Gastrocnemius medialis (tissue), 4 donors: ENCODE data around the gene PTPRM.

Source experiments
- POLR2A ChIP-seq, 2 donors: fragments of 450-650 bp; IDR thresholded peaks; one replicate each; pipeline ENCODE4 v1.6.1; 2017; ENCODE audit warnings: antibody characterized with exemption in 2 of 2, mild to moderate bottlenecking in 2 of 2, moderate library complexity in 2 of 2
- TF ChIP-seq, protein P1 (sequence below), 5 experiments: fragments of 450-650 bp in 3 of 5; fragments of 200-600 bp in 2 of 5; sonication (generic) in 2 of 5; IDR thresholded peaks in 4 of 5; conservative IDR thresholded peaks in 1 of 5; 1 replicate in 4 of 5; 2 replicates in 1 of 5; pipeline ENCODE4 v1.5.1; 2016 to 2019; ENCODE audit warnings: antibody characterized with exemption in 5 of 5, mild to moderate bottlenecking in 3 of 5, moderate library complexity in 3 of 5

- TF ChIP-seq, protein P1, sequence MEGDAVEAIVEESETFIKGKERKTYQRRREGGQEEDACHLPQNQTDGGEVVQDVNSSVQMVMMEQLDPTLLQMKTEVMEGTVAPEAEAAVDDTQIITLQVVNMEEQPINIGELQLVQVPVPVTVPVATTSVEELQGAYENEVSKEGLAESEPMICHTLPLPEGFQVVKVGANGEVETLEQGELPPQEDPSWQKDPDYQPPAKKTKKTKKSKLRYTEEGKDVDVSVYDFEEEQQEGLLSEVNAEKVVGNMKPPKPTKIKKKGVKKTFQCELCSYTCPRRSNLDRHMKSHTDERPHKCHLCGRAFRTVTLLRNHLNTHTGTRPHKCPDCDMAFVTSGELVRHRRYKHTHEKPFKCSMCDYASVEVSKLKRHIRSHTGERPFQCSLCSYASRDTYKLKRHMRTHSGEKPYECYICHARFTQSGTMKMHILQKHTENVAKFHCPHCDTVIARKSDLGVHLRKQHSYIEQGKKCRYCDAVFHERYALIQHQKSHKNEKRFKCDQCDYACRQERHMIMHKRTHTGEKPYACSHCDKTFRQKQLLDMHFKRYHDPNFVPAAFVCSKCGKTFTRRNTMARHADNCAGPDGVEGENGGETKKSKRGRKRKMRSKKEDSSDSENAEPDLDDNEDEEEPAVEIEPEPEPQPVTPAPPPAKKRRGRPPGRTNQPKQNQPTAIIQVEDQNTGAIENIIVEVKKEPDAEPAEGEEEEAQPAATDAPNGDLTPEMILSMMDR (IDR thresholded peaks at IDR 0.05 in 4 of 5, conservative IDR thresholded peaks at IDR 0.05 in 1 of 5): no peak
- TF ChIP-seq POLR2A (IDR thresholded peaks at IDR 0.05): no peak
These were observed 797.9 kb downstream of the PTPRM start for GRCh38 chr18:8365006-8365405.
